HCT116 (cell line): ENCODE measurements around the gene CLEC4G. TPM values are rescaled to one million over a fixed set of nuclear protein-coding genes. Genes with fewer than 3 reads are reported as not detected.

Experiments
- ATAC-seq: fragments of 200-7000 bp; cut with Tn5 transposase; 2 replicates; pipeline ENCODE4 v1.9.1; 2020; ENCODE audit warnings: mild to moderate bottlenecking, moderate library complexity
- BruUV-seq: library from RNA; stranded (reverse); fragments of 400-500 nt; replicated peaks from 2 replicates; lab custom pipeline; 2021; lab: Mats Ljungman, UMichigan
- CTCF ChIA-PET: fragments of 300-600 bp; sonication (Branson Sonifier 250); formaldehyde crosslinking; loops from one replicate; lab custom pipeline; 2021; ENCODE audit warnings: antibody characterized with exemption; lab: Charles Lee
- POLR2A ChIA-PET: fragments of 300-600, 350-600 bp; sonication (Branson Sonifier 250); formaldehyde crosslinking; loops from one replicate; lab custom pipeline; 2021; ENCODE audit warnings: antibody characterized with exemption; lab: Charles Lee
- RAD21 ChIA-PET, 2 experiments: fragments of 300-600 bp; sonication (Branson Sonifier 250); formaldehyde crosslinking; loops; one replicate each; lab custom pipeline; 2023; ENCODE audit warnings: low total read pairs in 2 of 2; ENCODE audit not compliant: uncharacterized antibody in 2 of 2, unreplicated experiment in 2 of 2, low non-redundant PET in 1 of 2; lab: Charles Lee
- DNase-seq: peaks from one replicate; pipeline ENCODE4 v3.0.0-alpha.2; 2010; ENCODE audit warnings: low read depth, low spot score
- H2AFZ ChIP-seq: fragments of 200-600 bp; shearing (Covaris generic), sonication (generic); 2 replicates; pipeline ENCODE4 v1.6.1; 2017; ENCODE audit warnings: low read depth, mixed run types, mixed read lengths, antibody characterized with exemption, low read length; ENCODE audit not compliant: poor library complexity, severe bottlenecking
- H3K27ac ChIP-seq: 2 replicates; pipeline ENCODE4 v1.5.1; 2012; ENCODE audit warnings: low read depth, low read length
- H3K27me3 ChIP-seq: fragments of 200-600 bp; sonication (generic); 2 replicates; pipeline ENCODE4 v1.6.1; 2016; ENCODE audit warnings: mixed run types, low read length, mixed read lengths; ENCODE audit not compliant: insufficient read depth
- H3K36me3 ChIP-seq, 2 experiments: fragments of 200-500 bp in 1 of 2; fragments of 200-600 bp in 1 of 2; sonication (Bioruptor generic) in 1 of 2; sonication (generic) in 1 of 2; 2 replicates each; pipeline versions ENCODE4 v1.5.1 to v1.6.1; 2014 to 2016; ENCODE audit warnings: low read length in 2 of 2, inconsistent platforms in 1 of 2, mixed read lengths in 1 of 2, mixed run types in 1 of 2; ENCODE audit not compliant: insufficient read depth in 2 of 2, control insufficient read depth in 1 of 2
- H3K4me1 ChIP-seq, 2 experiments: fragments of 200-600 bp in 1 of 2; sonication (generic) in 1 of 2; 2 replicates each; pipeline versions ENCODE4 v1.5.1 to v1.6.1; 2012 to 2017; ENCODE audit warnings: low read length in 2 of 2, inconsistent platforms in 1 of 2, mild to moderate bottlenecking in 1 of 2, mixed read lengths in 1 of 2, mixed run types in 1 of 2, moderate library complexity in 1 of 2; ENCODE audit not compliant: insufficient read depth in 2 of 2, control insufficient read depth in 1 of 2
- H3K4me2 ChIP-seq: fragments of 200-600 bp; sonication (generic); 2 replicates; pipeline ENCODE4 v1.6.1; 2017; ENCODE audit warnings: mixed run types, low read length, mixed read lengths
- H3K4me3 ChIP-seq, 2 experiments: fragments of 200-600 bp in 1 of 2; sonication (generic) in 1 of 2; replicated peaks in 1 of 2; 2 replicates each; pipeline ENCODE4 v1.5.1; 2011 to 2016; ENCODE audit warnings: low read length in 2 of 2, control low read depth in 1 of 2, low read depth in 1 of 2, mild to moderate bottlenecking in 1 of 2, mixed read lengths in 1 of 2, mixed run types in 1 of 2
- H3K79me2 ChIP-seq: fragments of 200-600 bp; sonication (generic); 2 replicates; pipeline ENCODE4 v1.6.1; 2017; ENCODE audit warnings: mild to moderate bottlenecking, mixed run types, low read length, moderate library complexity, mixed read lengths; ENCODE audit not compliant: insufficient read depth
- H3K9ac ChIP-seq: fragments of 200-600 bp; sonication (generic); 2 replicates; pipeline ENCODE4 v1.6.1; 2016; ENCODE audit warnings: low read length, mixed read lengths
- H3K9me2 ChIP-seq: fragments of 200-600 bp; sonication (generic), shearing (Covaris generic); 2 replicates; pipeline ENCODE4 v1.6.1; 2017; ENCODE audit warnings: mixed run types, mild to moderate bottlenecking, moderate library complexity; ENCODE audit not compliant: insufficient read depth
- H3K9me3 ChIP-seq, 2 experiments: fragments of 200-500 bp in 1 of 2; fragments of 200-600 bp in 1 of 2; sonication (Bioruptor generic) in 1 of 2; sonication (generic) in 1 of 2; 2 replicates each; pipeline ENCODE4 v1.6.1; 2014 to 2017; ENCODE audit warnings: low read length in 2 of 2, mixed read lengths in 2 of 2, inconsistent platforms in 1 of 2, low read depth in 1 of 2, mild to moderate bottlenecking in 1 of 2, mixed run types in 1 of 2, moderate library complexity in 1 of 2; ENCODE audit not compliant: control insufficient read depth in 1 of 2, insufficient read depth in 1 of 2
- H4K20me1 ChIP-seq: fragments of 200-600 bp; sonication (generic), shearing (Covaris generic); 2 replicates; pipeline ENCODE4 v1.6.1; 2017; ENCODE audit warnings: mixed run types, mild to moderate bottlenecking, moderate library complexity; ENCODE audit not compliant: insufficient read depth
- ATF3 ChIP-seq: IDR thresholded peaks from 2 replicates; pipeline ENCODE4 v1.6.1; 2012
- CBX3 ChIP-seq: IDR thresholded peaks from 2 replicates; pipeline ENCODE4 v1.6.1; 2012; ENCODE audit warnings: low read depth
- CTCF ChIP-seq, 3 experiments: fragments of 200-600 bp in 1 of 3; sonication (generic) in 1 of 3; IDR thresholded peaks in 2 of 3; conservative IDR thresholded peaks in 1 of 3; 2 replicates each; pipeline ENCODE4 v1.5.1; 2012 to 2017; ENCODE audit warnings: low read depth in 2 of 3, low read length in 2 of 3, antibody characterized with exemption in 1 of 3, borderline replicate concordance in 1 of 3, control low read depth in 1 of 3, mild to moderate bottlenecking in 1 of 3, mixed read lengths in 1 of 3, mixed run types in 1 of 3, moderate library complexity in 1 of 3; ENCODE audit not compliant: insufficient read depth in 1 of 3
- EZH2phosphoT487 ChIP-seq: fragments of 200-600 bp; IDR thresholded peaks from 2 replicates; pipeline ENCODE4 v1.6.1; 2018; ENCODE audit warnings: antibody characterized with exemption, borderline replicate concordance
- FOSL1 ChIP-seq: IDR thresholded peaks from 2 replicates; pipeline ENCODE4 v1.6.1; 2012; ENCODE audit warnings: low read depth
- JUND ChIP-seq: IDR thresholded peaks from 2 replicates; pipeline ENCODE4 v1.6.1; 2012
- POLR2A ChIP-seq: IDR thresholded peaks from 2 replicates; pipeline ENCODE4 v1.7.0; 2011; ENCODE audit warnings: borderline replicate concordance; ENCODE audit not compliant: insufficient read depth, insufficient read length; ENCODE audit errors: extremely low read depth
- POLR2AphosphoS5 ChIP-seq: IDR thresholded peaks from 2 replicates; pipeline ENCODE4 v1.6.1; 2011; ENCODE audit warnings: mild to moderate bottlenecking, low read depth, low read length, moderate library complexity
- RAD21 ChIP-seq: IDR thresholded peaks from 2 replicates; pipeline ENCODE4 v1.6.1; 2012; ENCODE audit warnings: low read depth, mild to moderate bottlenecking
- SIN3A ChIP-seq: IDR thresholded peaks from 2 replicates; pipeline ENCODE4 v1.6.1; 2012; ENCODE audit warnings: low read depth
- SRF ChIP-seq: IDR thresholded peaks from 2 replicates; pipeline ENCODE4 v1.6.1; 2012; ENCODE audit warnings: low read depth
- TCF7L2 ChIP-seq: IDR thresholded peaks from 2 replicates; pipeline ENCODE4 v1.7.0; 2011; ENCODE audit warnings: borderline replicate concordance, inconsistent platforms; ENCODE audit not compliant: insufficient read depth, insufficient read length; ENCODE audit errors: extremely low read depth
- YY1 ChIP-seq: IDR thresholded peaks from 2 replicates; pipeline ENCODE4 v1.6.1; 2011; ENCODE audit warnings: low read length, low read depth, moderate library complexity, mild to moderate bottlenecking; ENCODE audit not compliant: insufficient replicate concordance; ENCODE audit errors: extremely low read depth
- ZFX ChIP-seq: fragments of 450-650 bp; IDR thresholded peaks from 2 replicates; pipeline ENCODE4 v1.6.1; 2017
- intact Hi-C: fragments of 100-400 bp; cut with micrococcal nuclease; formaldehyde crosslinking; loops from 2 replicates; pipeline ENCODE4 v1.10.0; 2022
- total RNA-seq: library from RNA; stranded (reverse); gene quantifications from one replicate; pipeline ENCODE4 v1.2.1, GENCODE V29; 2021; ENCODE audit not compliant: unreplicated experiment
- TF ChIP-seq, protein P1 (sequence below): IDR thresholded peaks from 2 replicates; pipeline ENCODE4 v1.6.1; 2012
- TF ChIP-seq, protein P2 (sequence below): IDR thresholded peaks from 2 replicates; pipeline ENCODE4 v1.6.1; 2012; ENCODE audit warnings: low read depth

Gene CLEC4G
- total RNA-seq, 1 experiment from 2014 or later, result not detected

GRCh38 chr19:7710616-7711015 lies 21.3 kb downstream of the CLEC4G start:
- intact Hi-C loops, result no loop called here
- ChIA-PET CTCF (no interaction called here), POLR2A (no interaction called here), RAD21 (no interaction called here)
- ATAC-seq (no peak), DNase-seq (no peak)
- no peaks in the 10 kb centered on the region for H3K9me3 ChIP-seq
- no peak overlapping the region for H3K9ac ChIP-seq
- no peaks in the 10 kb centered on the region for H3K9me2 ChIP-seq
- no peaks in the 10 kb centered on the region for H3K27me3 ChIP-seq
- H3K27ac ChIP-seq, result no peak overlapping the region
- no peaks in the 10 kb centered on the region for H4K20me1 ChIP-seq
- BruUV-seq, result no TSS peak
- no peaks in the 10 kb centered on the region for H3K4me1 ChIP-seq
- TF ChIP-seq EZH2phosphoT487 (no peak), YY1 (no peak), POLR2A (no peak), SRF (no peak), TCF7L2 (no peak), JUND (no peak), SIN3A (no peak), POLR2AphosphoS5 (no peak), RAD21 (no peak), FOSL1 (no peak), ZFX (no peak)
- TF ChIP-seq, protein P1, sequence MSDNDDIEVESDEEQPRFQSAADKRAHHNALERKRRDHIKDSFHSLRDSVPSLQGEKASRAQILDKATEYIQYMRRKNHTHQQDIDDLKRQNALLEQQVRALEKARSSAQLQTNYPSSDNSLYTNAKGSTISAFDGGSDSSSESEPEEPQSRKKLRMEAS, result no peak
- H3K4me2 ChIP-seq, result no peak overlapping the region
- H3K4me3 ChIP-seq, result no peak overlapping the region
- no peak overlapping the region for H2AFZ ChIP-seq
- no peaks in the 10 kb centered on the region for H3K79me2 ChIP-seq
- no peaks in the 10 kb centered on the region for H3K36me3 ChIP-seq

DNA sequence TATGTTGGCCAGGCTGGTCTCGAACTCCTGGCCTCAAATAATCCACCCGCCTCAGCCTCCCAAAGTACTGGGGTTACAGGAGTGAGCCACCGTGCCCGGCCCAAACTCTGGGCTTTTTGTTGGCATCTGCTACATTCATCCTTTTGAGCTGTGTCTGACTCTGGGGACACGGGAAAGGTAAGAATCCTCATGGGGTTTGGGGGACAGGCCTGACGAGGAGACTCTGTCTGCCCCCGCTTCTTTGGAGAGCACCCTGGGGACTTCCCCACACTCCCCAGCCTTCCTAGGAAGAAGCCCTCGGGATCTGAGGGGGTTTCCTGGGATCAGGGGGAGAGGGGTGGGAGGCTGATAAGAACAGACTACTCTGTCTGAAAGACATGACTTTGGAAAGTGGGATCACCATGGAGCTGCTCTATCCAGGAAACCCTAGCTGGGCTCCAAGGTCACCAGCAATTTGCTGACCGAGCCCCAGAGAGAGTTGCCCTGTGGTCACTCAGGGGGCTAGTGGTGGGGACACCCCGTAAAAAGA lies 21.9 kb downstream of the CLEC4G start:
- Histone ChIP-seq H3K4me2 (no peak overlapping the region), H2AFZ (no peak overlapping the region), H3K9ac (no peak overlapping the region), H3K4me3 (no peak overlapping the region), H3K79me2 (no peaks in the 10 kb centered on the region), H3K9me2 (no peaks in the 10 kb centered on the region), H3K27ac (no peak overlapping the region), H3K4me1 (no peaks in the 10 kb centered on the region), H4K20me1 (no peaks in the 10 kb centered on the region), H3K36me3 (no peaks in the 10 kb centered on the region), H3K27me3 (no peaks in the 10 kb centered on the region), H3K9me3 (no peaks in the 10 kb centered on the region)
- no peak for DNase-seq
- intact Hi-C loops, result no loop called here
- ChIA-PET RAD21 (no interaction called here), CTCF (no interaction called here), POLR2A (no interaction called here)
- no TSS peak for BruUV-seq
- no peak for ATAC-seq
- no peak for TF ChIP-seq POLR2AphosphoS5
- no peak for TF ChIP-seq CBX3
- TF ChIP-seq, protein P1, result no peak
- TF ChIP-seq, protein P2, sequence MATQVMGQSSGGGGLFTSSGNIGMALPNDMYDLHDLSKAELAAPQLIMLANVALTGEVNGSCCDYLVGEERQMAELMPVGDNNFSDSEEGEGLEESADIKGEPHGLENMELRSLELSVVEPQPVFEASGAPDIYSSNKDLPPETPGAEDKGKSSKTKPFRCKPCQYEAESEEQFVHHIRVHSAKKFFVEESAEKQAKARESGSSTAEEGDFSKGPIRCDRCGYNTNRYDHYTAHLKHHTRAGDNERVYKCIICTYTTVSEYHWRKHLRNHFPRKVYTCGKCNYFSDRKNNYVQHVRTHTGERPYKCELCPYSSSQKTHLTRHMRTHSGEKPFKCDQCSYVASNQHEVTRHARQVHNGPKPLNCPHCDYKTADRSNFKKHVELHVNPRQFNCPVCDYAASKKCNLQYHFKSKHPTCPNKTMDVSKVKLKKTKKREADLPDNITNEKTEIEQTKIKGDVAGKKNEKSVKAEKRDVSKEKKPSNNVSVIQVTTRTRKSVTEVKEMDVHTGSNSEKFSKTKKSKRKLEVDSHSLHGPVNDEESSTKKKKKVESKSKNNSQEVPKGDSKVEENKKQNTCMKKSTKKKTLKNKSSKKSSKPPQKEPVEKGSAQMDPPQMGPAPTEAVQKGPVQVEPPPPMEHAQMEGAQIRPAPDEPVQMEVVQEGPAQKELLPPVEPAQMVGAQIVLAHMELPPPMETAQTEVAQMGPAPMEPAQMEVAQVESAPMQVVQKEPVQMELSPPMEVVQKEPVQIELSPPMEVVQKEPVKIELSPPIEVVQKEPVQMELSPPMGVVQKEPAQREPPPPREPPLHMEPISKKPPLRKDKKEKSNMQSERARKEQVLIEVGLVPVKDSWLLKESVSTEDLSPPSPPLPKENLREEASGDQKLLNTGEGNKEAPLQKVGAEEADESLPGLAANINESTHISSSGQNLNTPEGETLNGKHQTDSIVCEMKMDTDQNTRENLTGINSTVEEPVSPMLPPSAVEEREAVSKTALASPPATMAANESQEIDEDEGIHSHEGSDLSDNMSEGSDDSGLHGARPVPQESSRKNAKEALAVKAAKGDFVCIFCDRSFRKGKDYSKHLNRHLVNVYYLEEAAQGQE, result no peak
- no peak for TF ChIP-seq SRF
- TF ChIP-seq CTCF (IDR thresholded peaks at IDR 0.05 in 2 of 3, conservative IDR thresholded peaks at IDR 0.05 in 1 of 3; ENCODE audit: borderline replicate concordance in 1 of 3, insufficient read depth in 1 of 3, low read depth in 2 of 3, low read length in 2 of 3), result no peak
- no peak for TF ChIP-seq JUND
- TF ChIP-seq FOSL1, result no peak
- TF ChIP-seq ATF3, result no peak
- no peak for TF ChIP-seq ZFX
